Adrenal gland (tissue), 12 donors: ENCODE results near the gene FRMD1. TPM values are rescaled to one million over a fixed set of nuclear protein-coding genes. Genes with fewer than 3 reads are reported as not detected.
A peak's percentile ranks its signal among the peaks of the same experiment; 100 is the strongest.

Experiments used
- DNase-seq, 7 donors: peaks; one replicate each; pipeline ENCODE4 v3.0.0-alpha.2; 2019 to 2020
- H3K27ac ChIP-seq, 5 donors: fragments of 200-600 bp; sonication (generic) in 4 of 5; 1 replicate in 3 of 5; 2 replicates in 2 of 5; pipeline versions ENCODE4 v1.5.1 to v1.8.0; 2016 to 2020; ENCODE audit warnings: mild to moderate bottlenecking in 1 of 5
- H3K27me3 ChIP-seq: fragments of 200-600 bp; 2 replicates; pipeline ENCODE4 v1.8.0; 2021
- H3K36me3 ChIP-seq, 2 donors: fragments of 200-600 bp; replicated peaks in 1 of 2; 1 replicate in 1 of 2; 2 replicates in 1 of 2; pipeline versions ENCODE4 v1.5.1 to v1.8.0; 2018 to 2022
- H3K4me1 ChIP-seq, 2 donors: fragments of 200-600 bp; replicated peaks in 1 of 2; 1 replicate in 1 of 2; 2 replicates in 1 of 2; pipeline versions ENCODE4 v1.5.1 to v1.8.0; 2018 to 2021
- H3K4me3 ChIP-seq, 4 donors: fragments of 200-600 bp; sonication (generic) in 3 of 4; one replicate each; pipeline ENCODE4 v1.5.1; 2016 to 2018
- H3K9me3 ChIP-seq, 3 donors: fragments of 200-600 bp; sonication (generic) in 1 of 3; replicated peaks in 1 of 3; 1 replicate in 2 of 3; 2 replicates in 1 of 3; pipeline versions ENCODE4 v1.5.1 to v1.8.0; 2016 to 2021
- POLR2A ChIP-seq, 2 donors: fragments of 450-650 bp; IDR thresholded peaks; one replicate each; pipeline ENCODE4 v1.6.1; 2017; ENCODE audit warnings: antibody characterized with exemption in 2 of 2, mild to moderate bottlenecking in 2 of 2, moderate library complexity in 1 of 2
- WGBS, 4 donors: extraction: QIAGEN DNeasy Blood & Tissue Kit in 2 of 4; methylation state at CpG; one replicate each; pipeline versions ENCODE4 v1.1.5 to v1.1.7; 2013 to 2017; 5-methylcytosine and 5-hydroxymethylcytosine counted together
- intact Hi-C, 2 donors: fragments of 100-400 bp; cut with DNase I; formaldehyde crosslinking; loops; one replicate each; pipeline versions ENCODE4 v1.14.1 to v1.15.0; 2022 to 2023
- polyA plus RNA-seq, 3 donors: library from polyadenylated mRNA; stranded (reverse); fragments of 200-250 nt in 2 of 3; fragments of 350-450 nt in 1 of 3; fragmentation: Illumina TruSeq in 1 of 3; extraction: RNeasy Lipid Tissue Mini Kit (QIAGEN cat#74804) in 1 of 3; gene quantifications; one replicate each; pipeline ENCODE4 v1.2.3, GENCODE V29; 2013 to 2014
- total RNA-seq, 9 donors: library from RNA; depleted of rRNA in 4 of 9; stranded (reverse); fragments of >200 nt in 4 of 9; fragments of 120-200 nt in 1 of 9; fragmentation: NEBNext Ultra II Directional in 1 of 9; extraction: Animal tissue kit (Norgen Biotek cat#: 25700) in 1 of 9; gene quantifications; one replicate each; pipeline versions ENCODE4 v1.1.0 to v1.2.4, GENCODE V29; 2013 to 2023
- TF ChIP-seq, protein P1 (sequence below), 6 experiments: fragments of 450-650 bp in 4 of 6; fragments of 200-600 bp in 2 of 6; sonication (generic) in 1 of 6; IDR thresholded peaks; 1 replicate in 5 of 6; 2 replicates in 1 of 6; pipeline versions ENCODE4 v1.5.1 to v1.8.0; 2016 to 2021; ENCODE audit warnings: antibody characterized with exemption in 6 of 6, mild to moderate bottlenecking in 2 of 6, moderate library complexity in 1 of 6
- donor health status: healthy with polysubstance abuse.
- donor health status: Bipolar disorder and iron deficiency.
- donor health status: DM: yes; HTN: yes; CAD: no.
- donor health status: DM: no; HTN: no; CAD: no.
- donor health status: DM: no; HTN: no; CAD: no.
- donor health status: DM: yes; HTN: yes; CAD: no.

Gene FRMD1
- total and polyA plus RNA-seq, 12 donors = under 0.01 to 0.32 (median 0.14) TPM; not detected in 7

DNA sequence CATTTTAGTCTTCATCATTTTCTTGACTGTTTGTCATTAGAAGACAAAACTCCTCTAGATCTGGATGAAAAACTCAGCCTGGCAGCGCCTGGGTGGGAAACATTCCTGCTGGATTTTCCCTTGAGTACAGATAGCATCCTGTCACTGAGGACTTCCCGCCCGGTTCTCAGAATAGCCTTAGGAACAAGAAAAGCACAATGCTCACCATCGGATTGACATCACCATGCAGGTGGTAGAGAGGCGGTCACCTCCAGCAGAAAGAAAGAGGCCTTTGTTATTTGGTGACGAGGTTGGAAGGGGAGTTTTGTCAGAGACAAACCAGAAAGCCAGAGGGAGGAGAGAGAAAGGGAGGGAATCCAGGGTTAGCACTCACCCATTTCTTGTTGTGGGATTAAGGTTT is 41.8 kb downstream of the FRMD1 start:
- DNase-seq = no peak
- no peak overlapping the region for H3K27ac ChIP-seq
- no peaks in the 10 kb centered on the region for H3K36me3 ChIP-seq
- no peak for TF ChIP-seq POLR2A (IDR thresholded peaks at IDR 0.05)
- TF ChIP-seq, protein P1, sequence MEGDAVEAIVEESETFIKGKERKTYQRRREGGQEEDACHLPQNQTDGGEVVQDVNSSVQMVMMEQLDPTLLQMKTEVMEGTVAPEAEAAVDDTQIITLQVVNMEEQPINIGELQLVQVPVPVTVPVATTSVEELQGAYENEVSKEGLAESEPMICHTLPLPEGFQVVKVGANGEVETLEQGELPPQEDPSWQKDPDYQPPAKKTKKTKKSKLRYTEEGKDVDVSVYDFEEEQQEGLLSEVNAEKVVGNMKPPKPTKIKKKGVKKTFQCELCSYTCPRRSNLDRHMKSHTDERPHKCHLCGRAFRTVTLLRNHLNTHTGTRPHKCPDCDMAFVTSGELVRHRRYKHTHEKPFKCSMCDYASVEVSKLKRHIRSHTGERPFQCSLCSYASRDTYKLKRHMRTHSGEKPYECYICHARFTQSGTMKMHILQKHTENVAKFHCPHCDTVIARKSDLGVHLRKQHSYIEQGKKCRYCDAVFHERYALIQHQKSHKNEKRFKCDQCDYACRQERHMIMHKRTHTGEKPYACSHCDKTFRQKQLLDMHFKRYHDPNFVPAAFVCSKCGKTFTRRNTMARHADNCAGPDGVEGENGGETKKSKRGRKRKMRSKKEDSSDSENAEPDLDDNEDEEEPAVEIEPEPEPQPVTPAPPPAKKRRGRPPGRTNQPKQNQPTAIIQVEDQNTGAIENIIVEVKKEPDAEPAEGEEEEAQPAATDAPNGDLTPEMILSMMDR (IDR thresholded peaks at IDR 0.05) = no peak
- H3K4me1 ChIP-seq = peaks cover 0 to 7% of the 10 kb centered on the region in 2 donors
- H3K9me3 ChIP-seq = peaks cover 0 to 16% (median 0%) of the 10 kb centered on the region in 3 donors
- 73 to 85% (median 75%) methylated on average over 6 of the region's 6 CpGs for WGBS, 4 donors
- H3K27me3 ChIP-seq = no peaks in the 10 kb centered on the region
- H3K4me3 ChIP-seq = no peak overlapping the region
- intact Hi-C loops = no loop called here

DNA sequence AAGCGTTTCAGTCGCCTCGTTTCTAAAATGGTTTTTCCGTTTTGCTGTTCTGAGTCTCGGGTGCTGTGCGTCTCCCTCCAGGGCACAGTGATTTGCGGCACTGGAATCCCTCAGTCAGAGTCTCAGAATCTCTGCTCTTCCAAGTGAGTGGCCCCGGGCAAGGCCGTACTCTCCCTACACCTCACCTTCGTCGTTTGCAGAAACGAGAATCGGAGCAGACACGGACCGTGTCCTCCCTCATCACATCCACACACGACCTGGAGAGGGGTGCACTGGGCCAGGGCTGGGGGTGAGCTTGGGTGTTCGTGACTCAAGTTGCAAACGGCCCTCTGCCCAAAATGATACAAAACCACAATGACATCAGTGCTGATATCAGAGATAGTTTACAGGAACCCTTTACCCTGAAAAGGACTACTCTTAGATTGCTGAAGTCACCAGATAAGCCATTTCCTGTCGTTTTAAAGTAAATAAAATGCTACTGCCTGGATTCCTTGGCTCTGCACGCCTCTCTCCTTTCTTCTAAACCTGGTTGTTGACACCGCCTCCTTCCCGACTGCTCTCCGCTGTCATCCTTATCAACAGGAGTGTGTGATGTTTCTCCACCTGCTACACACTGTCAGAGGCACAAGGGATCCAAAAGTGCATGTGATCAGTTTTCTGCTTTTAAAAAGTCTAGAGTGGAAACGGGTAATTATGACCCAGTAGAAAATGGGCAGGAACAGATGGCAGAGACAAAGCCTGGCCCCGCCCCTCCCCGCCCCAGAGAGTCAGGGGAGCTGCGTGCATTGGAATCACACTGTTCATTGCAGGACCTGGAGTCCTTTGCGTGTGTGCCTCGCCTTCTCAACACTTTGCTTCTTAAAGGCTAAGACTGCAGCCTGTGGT is 43.1 kb downstream of the FRMD1 start:
- 46 to 66% (median 63%) methylated on average over 17 to 29 of the region's 29 CpGs for WGBS, 4 donors
- H3K4me3 ChIP-seq = peak overlapping the region in 1 of 4 donors; percentile 25
- no peak for TF ChIP-seq POLR2A (IDR thresholded peaks at IDR 0.05)
- peak in 2 of 7 donors; percentile 27 to 40 for DNase-seq
- peak overlapping the region in 3 of 5 donors; percentile 58 to 82 (median 70) for H3K27ac ChIP-seq
- H3K4me1 ChIP-seq = peaks cover 0 to 7% of the 10 kb centered on the region in 2 donors
- H3K9me3 ChIP-seq = peaks cover 0 to 16% (median 0%) of the 10 kb centered on the region in 3 donors
- H3K36me3 ChIP-seq = no peaks in the 10 kb centered on the region
- no peaks in the 10 kb centered on the region for H3K27me3 ChIP-seq
- intact Hi-C loops = no loop called here

DNA sequence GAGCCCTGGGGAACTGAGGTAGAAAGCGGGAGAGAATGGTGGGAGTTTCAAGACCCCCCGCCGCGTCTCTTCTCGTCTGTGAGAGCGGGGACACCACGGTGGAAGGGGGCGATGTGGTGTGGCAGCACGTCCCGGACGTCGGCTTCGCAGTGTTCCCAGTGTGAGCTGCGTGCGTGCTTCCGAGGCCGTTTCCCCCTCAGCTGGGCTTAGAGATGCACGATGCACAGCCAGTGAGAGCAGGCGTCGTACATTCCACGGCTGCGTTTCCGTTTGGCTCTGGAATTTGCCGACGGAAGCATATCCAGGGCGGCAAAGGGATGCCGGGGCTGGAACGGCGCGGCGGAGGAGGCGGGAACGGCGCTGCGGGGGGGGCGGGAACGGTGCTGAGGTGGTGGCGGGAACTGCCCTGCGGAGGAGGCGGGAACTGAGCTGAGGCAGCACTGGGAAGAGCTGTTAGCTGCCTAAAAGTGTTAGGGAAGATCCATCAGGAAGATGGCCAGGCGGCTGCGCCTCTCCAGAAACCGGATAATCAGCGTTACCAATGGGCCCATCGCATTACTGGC is 43.8 kb downstream of the FRMD1 start:
- intact Hi-C loops = no loop called here
- Histone ChIP-seq H3K36me3 (no peaks in the 10 kb centered on the region), H3K4me3 (peak overlapping the region in 1 of 4 donors; percentile 25), H3K27me3 (no peaks in the 10 kb centered on the region), H3K27ac (peak overlapping the region in 3 of 5 donors; percentile 58 to 82 (median 70)), H3K4me1 (peaks cover 0 to 7% of the 10 kb centered on the region in 2 donors), H3K9me3 (peaks cover 0 to 13% (median 0%) of the 10 kb centered on the region in 3 donors)
- WGBS, 4 donors = 15 to 54% (median 40%) methylated on average over 23 to 45 of the region's 45 CpGs
- peak in 5 of 7 donors; percentile 56 to 80 (median 57) for DNase-seq
- TF ChIP-seq, protein P1 (IDR thresholded peaks at IDR 0.05) = no peak

DNA sequence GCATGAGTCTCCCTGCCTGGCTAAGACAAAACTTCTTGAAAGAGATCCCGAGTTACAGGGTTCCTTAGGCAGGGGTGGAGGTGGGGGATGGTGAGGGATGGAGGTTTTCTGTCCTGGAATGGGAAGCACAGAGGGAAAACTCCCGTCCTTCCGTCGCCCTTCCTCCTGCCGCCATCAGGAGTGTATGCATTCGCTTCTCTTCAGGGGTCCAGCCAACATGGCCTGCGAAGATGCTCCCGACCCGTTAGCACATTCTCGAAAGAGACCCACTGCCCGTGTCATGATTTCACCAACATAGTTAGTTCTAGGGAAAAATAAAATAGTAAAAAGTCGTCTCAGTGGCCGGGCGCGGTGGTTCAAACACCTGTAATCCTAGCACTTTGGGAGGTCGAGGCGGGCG is 44.5 kb downstream of the FRMD1 start:
- H3K27me3 ChIP-seq = no peaks in the 10 kb centered on the region
- DNase-seq = peak in 1 of 7 donors; percentile 52
- H3K4me3 ChIP-seq = no peak overlapping the region
- TF ChIP-seq POLR2A (IDR thresholded peaks at IDR 0.05) = no peak
- TF ChIP-seq, protein P1 (IDR thresholded peaks at IDR 0.05) = no peak
- intact Hi-C loops = no loop called here
- H3K36me3 ChIP-seq = no peaks in the 10 kb centered on the region
- peaks cover 0 to 7% (median 0%) of the 10 kb centered on the region in 3 donors for H3K9me3 ChIP-seq
- peaks cover 0 to 7% of the 10 kb centered on the region in 2 donors for H3K4me1 ChIP-seq
- peak overlapping the region in 2 of 5 donors; percentile 44 to 82 for H3K27ac ChIP-seq
- WGBS, 4 donors = 86 to 88% (median 87%) methylated on average over 18 of the region's 18 CpGs
